Activated CD4-positive, alpha-beta T cell treated with anti-CD3 and anti-CD28 coated beads, Interleukin-2, amount 10 ng/mL, durations not matched to agents 24 days and 14 days (primary cell): ENCODE results near the gene ANXA2R. TPM values are rescaled to one million over a fixed set of nuclear protein-coding genes. Genes with fewer than 3 reads are reported as not detected.
A peak's percentile ranks its signal among the peaks of the same experiment; 100 is the strongest.
"Not testable (repeated sequence)": the region's sequence is repeated elsewhere in the genome, so short reads cannot be mapped to it uniquely, and the experiment has no call there.

Experiments
- DNase-seq: peaks from one replicate; pipeline ENCODE4 v3.0.0; 2022
- H3K27ac Mint-ChIP-seq: one replicate; pipeline ENCODE4 v1.8.0; 2022; ENCODE audit warnings: mild to moderate bottlenecking, mixed read lengths
- H3K27me3 Mint-ChIP-seq: one replicate; pipeline ENCODE4 v1.8.0; 2022; ENCODE audit warnings: mixed read lengths
- H3K36me3 Mint-ChIP-seq: one replicate; pipeline ENCODE4 v1.8.0; 2022; ENCODE audit warnings: low read depth, mild to moderate bottlenecking, mixed read lengths
- H3K4me1 Mint-ChIP-seq: one replicate; pipeline ENCODE4 v1.8.0; 2021; ENCODE audit warnings: mixed read lengths
- H3K4me3 Mint-ChIP-seq: one replicate; pipeline ENCODE4 v1.8.0; 2022; ENCODE audit warnings: mild to moderate bottlenecking, moderate library complexity, mixed read lengths
- H3K9me3 Mint-ChIP-seq: one replicate; pipeline ENCODE4 v1.8.0; 2021; ENCODE audit warnings: mixed read lengths
- intact Hi-C: fragments of 100-400 bp; cut with micrococcal nuclease; formaldehyde crosslinking; loops from one replicate; pipeline ENCODE4 v1.15.1; 2023
- total RNA-seq: library from RNA; stranded (reverse); gene quantifications from 2 replicates; pipeline ENCODE4 v1.2.3, GENCODE V29; 2022

Gene ANXA2R, protein sequence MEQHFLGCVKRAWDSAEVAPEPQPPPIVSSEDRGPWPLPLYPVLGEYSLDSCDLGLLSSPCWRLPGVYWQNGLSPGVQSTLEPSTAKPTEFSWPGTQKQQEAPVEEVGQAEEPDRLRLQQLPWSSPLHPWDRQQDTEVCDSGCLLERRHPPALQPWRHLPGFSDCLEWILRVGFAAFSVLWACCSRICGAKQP
- total RNA-seq = 1.1 and 1.2 TPM in 2 replicates

DNA sequence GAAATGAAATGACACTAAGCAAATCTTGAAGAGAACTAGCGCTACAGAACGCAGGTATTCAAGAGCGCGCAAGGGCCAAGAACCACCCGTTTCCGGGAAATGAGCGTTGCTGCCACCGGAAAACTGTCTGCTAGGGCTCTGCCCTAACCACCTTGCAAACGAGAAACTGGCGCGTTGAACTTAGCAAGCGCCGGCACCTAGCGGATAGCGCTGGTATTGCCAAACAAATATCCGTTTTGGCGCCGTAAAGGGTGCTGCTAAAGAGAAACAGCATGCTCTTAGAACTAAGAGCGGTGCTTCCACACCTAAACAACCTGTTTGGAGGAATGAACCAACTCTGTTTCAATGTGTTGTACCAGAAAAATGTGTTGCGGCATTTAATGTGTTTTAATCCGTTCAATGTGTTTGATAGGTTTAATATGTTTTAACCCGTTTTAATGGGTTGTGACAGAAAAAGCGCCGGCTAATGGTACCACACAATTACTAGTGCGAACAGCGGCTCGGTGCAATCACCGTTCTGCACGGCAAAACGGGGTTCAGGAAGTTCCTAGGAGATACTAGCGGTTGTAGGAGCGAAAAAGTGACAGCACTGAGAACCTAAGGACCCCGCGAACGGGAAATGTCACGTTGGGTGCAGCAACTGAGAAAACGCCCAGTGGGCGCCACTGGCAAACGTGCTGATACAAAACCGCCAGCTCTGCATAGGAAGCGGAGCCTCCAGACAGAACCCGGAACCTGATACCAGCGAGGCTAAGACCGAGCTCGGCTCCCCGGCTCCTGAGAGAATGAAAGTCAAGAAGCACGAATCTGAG is at the start of gene ANXA2R:
Gene ANXA2R (minus strand): TSS at position 33 of the 812 bp plus-strand sequence. CDS start 273 bp downstream, outside the sequence.
- intact Hi-C loops = loop anchor here (1.0 kb wide), 6 partner anchors 20 to 131 kb away; no protein-coding TSS in a partner anchor
- H3K36me3 Mint-ChIP-seq = peaks cover 2% of the 10 kb centered on the region
- H3K4me1 Mint-ChIP-seq = peaks cover 46% of the 10 kb centered on the region
- H3K9me3 Mint-ChIP-seq = no peaks in the 10 kb centered on the region
- DNase-seq = peak; percentile 98
- H3K27ac Mint-ChIP-seq = peak within 1 kb of the TSS; percentile 96
- H3K4me3 Mint-ChIP-seq = peak within 1 kb of the TSS; percentile 94
- no peaks in the 10 kb centered on the region for H3K27me3 Mint-ChIP-seq

DNA sequence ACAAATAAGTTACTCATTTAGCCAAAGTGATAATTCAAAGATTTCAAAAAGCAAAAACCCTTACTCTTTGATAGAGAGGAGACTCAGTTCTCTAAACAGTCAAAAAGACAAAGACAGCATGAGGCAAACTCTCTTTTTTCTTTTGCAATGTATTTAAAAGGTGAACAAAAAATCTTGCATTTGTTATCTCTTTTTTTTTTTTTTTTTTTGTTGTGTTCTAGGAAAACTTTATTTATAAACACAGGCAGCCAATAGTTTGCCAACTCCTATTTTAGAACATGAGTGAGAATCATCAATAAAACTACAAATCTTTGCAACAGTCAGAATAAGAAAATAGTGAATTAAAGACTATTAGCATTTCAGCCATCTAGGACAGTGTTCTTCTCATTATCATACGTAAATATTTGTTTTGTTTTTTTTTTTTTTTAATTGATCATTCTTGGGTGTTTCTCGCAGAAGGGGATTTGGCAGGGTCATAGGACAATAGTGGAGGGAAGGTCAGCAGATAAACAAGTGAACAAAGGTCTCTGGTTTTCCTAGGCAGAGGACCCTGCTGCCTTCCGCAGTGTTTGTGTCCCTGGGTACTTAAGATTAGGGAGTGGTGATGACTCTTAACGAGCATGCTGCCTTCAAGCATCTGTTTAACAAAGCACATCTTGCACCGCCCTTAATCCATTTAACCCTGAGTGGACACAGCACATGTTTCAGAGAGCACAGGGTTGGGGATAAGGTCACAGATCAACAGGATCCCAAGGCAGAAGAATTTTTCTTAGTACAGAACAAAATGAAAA is 46.2 kb upstream of the ANXA2R start:
- intact Hi-C loops, H3K27me3 Mint-ChIP-seq, DNase-seq, H3K9me3 Mint-ChIP-seq, H3K27ac Mint-ChIP-seq, H3K4me1 Mint-ChIP-seq, H3K4me3 Mint-ChIP-seq: not testable (repeated sequence)
- peaks cover 12% of the 10 kb centered on the region for H3K36me3 Mint-ChIP-seq

DNA sequence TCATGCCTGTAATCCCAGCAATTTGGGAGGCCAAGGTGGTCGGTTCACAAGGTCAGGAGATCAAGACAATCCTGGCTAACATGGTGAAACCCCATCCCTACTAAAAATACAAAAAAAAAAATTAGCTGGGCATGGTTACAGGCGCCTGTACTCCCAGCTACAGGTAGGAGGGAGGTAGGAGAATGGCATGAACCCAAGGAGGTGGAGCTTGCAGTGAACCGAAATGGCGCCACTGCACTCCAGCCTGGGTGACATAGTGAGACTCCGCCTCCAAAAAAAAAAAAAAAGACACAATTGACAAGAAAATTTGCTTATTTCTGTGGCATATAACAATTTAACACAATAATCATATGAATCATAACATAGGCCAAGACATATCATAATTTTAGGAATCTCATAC is 45.3 kb upstream of the ANXA2R start:
- Mint-ChIP-seq H3K27me3 (no peaks in the 10 kb centered on the region), H3K9me3 (peaks cover 3% of the 10 kb centered on the region), H3K27ac (no peak overlapping the region), H3K4me1 (no peaks in the 10 kb centered on the region), H3K4me3 (no peak overlapping the region), H3K36me3 (peaks cover 18% of the 10 kb centered on the region)
- intact Hi-C loops = no loop called here
- no peak for DNase-seq

DNA sequence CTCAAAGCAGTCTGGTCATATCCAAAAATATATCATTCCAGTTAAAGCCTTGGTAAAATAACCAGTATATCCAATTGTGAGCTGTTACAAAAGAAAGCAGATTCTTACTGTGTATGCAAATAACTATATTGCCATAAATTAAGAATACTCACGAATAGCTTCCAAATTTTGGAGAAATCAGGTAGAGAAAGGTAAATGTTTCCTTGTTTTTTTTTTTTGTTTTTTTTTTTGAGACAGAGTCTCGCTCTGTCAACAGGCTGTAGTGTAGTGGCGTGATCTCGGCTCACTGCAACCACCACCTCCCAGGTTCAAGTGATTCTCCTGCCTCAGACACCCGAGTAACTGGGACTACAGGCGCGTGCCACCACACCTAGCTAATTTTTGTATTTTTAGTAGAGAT is 44.3 kb upstream of the ANXA2R start:
- peaks cover 19% of the 10 kb centered on the region for H3K36me3 Mint-ChIP-seq
- H3K27me3 Mint-ChIP-seq, DNase-seq, intact Hi-C loops, H3K4me1 Mint-ChIP-seq, H3K4me3 Mint-ChIP-seq, H3K9me3 Mint-ChIP-seq, H3K27ac Mint-ChIP-seq: not testable (repeated sequence)

DNA sequence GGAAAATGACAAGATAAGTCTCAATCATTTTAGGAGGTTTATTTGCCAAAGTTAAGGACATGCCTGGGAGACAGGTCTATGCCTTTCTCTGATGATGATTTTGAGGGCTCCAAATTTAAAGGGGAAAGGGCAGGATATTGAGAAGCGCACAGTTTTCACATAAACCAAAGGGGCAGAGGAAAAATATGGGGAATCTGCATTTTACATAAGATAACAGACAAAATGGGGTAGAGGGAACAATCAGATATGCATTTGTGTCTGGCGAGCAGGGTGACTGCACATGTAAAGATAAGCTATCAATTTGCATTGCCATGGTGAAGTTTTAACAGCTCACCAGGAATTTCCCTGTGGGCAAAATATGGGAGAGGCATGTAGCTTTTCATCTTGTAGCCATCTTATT is 41.2 kb upstream of the ANXA2R start:
- intact Hi-C loops, H3K4me1 Mint-ChIP-seq, H3K4me3 Mint-ChIP-seq, DNase-seq, H3K27ac Mint-ChIP-seq, H3K9me3 Mint-ChIP-seq, H3K27me3 Mint-ChIP-seq: not testable (repeated sequence)
- H3K36me3 Mint-ChIP-seq = peaks cover 28% of the 10 kb centered on the region

DNA sequence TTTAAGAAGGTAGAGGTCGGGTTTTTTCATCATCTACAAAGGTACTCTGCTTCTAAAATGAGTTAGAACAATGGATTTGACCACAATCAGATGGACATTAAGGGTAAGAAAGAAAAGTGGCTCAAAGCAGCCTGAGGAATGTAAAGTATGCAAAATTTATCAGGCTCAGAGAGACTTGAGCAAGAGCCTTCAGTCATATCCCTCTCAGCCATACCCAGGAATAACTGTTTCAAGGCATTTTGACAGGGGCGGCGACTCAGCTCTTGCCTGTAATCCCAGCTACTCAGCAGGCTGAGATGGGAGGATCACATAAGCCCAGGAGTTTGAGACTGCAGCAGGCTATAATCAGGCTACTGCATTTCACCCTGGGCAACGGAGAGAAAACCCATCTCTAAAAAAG is 38.8 kb upstream of the ANXA2R start:
- no peak overlapping the region for H3K27ac Mint-ChIP-seq
- H3K9me3 Mint-ChIP-seq = peaks cover 3% of the 10 kb centered on the region
- H3K27me3 Mint-ChIP-seq = no peaks in the 10 kb centered on the region
- no peak overlapping the region for H3K4me3 Mint-ChIP-seq
- no peak for DNase-seq
- peaks cover 34% of the 10 kb centered on the region for H3K36me3 Mint-ChIP-seq
- intact Hi-C loops = no loop called here
- peaks cover 21% of the 10 kb centered on the region for H3K4me1 Mint-ChIP-seq

DNA sequence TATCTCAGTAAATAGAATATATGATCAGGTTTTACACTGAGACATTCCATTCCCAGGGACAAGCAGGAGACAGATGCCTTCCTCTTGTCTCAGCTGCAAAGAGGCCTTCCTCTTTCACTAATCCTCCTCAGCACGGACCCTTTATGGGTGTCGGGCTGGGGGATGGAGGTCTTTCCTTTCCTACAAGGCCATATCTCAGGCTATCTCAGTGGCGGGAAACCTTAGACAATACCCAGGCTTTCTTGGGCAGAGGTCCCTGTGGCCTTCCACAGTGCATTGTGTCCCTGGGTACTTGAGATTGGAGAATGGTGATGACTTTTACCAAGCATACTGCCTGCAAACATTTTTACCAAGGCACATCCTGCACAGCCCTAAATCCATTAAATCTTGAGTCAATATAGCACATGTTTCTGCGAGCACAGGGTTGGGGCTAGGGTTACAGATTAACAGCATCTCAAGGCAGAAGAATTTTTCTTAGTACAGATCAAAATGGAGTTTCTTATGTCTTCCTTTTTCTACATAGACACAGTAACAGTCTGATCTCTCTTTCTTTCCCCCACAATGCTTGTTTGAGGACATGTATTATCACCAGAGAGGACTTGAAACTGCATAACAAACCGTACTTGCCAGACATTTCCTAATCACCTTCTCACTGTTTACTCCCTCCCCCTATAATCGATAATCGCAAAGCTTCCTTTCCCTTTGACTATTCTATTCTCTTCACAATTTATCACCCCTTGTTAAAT is 37.5 kb upstream of the ANXA2R start:
- peak overlapping the region; percentile 10 for H3K27ac Mint-ChIP-seq
- H3K9me3 Mint-ChIP-seq, intact Hi-C loops, DNase-seq, H3K27me3 Mint-ChIP-seq, H3K4me3 Mint-ChIP-seq: not testable (repeated sequence)
- peaks cover 28% of the 10 kb centered on the region for H3K4me1 Mint-ChIP-seq
- H3K36me3 Mint-ChIP-seq = peaks cover 35% of the 10 kb centered on the region

DNA sequence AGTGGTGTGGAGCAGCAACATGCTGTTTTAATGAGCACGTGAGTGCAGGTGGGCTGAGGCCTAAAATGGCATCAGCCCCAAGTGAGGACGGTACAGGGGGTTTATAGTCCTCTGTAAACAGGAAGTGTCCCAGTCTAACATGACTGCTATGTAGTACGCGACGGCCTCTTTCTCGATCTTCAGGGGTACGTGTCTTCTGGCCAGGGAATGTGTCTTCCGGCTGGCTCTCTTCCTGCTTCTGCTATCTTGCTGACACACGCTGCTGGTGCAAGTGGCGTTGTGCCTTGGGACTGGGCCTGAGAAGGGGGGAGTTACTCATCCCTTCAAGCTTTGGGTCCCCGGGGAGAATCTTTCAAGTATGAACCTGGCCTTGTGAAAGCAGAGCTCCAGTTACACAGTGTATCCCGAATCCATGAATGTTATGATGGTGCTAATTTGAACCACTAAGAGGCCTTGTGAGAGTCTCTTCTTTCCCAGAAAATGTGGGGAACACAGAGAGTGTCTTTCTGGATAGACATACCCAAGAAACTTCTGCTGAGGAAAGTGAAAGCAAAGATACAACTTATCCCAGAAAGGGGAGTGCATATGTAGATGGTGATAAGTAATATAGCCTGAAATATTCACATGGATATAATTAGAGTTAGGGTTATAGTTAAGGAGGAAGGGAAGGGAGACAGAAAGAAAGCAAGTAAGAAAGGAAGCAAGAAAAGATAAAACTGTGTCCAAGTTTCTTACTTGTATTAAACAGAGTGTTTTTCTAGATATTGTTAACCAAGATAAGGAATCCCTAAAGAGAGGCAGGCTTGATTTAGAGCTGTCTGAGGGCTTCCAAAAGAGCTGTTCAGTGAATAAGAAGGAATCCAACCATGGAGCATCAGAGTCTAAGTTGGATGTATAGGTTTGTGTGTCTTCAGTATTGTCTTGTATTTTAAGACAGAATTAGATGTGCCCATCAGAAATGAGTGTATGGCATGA is 35.5 kb upstream of the ANXA2R start:
- no peak for DNase-seq
- Mint-ChIP-seq H3K36me3 (peaks cover 38% of the 10 kb centered on the region), H3K4me3 (peak overlapping the region; percentile 32), H3K27ac (peak overlapping the region; percentile 83), H3K9me3 (no peaks in the 10 kb centered on the region), H3K27me3 (no peaks in the 10 kb centered on the region), H3K4me1 (peaks cover 32% of the 10 kb centered on the region)
- intact Hi-C loops = loop anchor here (2.0 kb wide), 2 partner anchors 409 to 527 kb away; partner anchors contain the start of gene NNT

DNA sequence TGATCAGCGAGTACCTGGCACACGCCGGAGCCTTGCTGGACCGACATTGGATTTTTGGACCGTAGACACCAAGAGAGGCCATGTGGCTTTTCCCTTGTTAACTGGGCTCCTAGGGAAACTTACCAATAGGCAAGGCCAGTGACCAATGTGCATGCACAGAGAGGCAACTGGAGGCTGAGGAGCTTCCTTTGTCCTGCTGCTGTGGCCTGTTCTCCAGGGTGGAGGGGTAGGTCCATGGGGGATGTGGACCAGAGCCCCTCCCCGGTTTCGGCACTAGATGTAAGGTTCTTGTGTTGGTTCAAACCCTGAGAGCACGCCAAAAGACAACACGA is 34.8 kb upstream of the ANXA2R start:
- Mint-ChIP-seq H3K4me1 (peaks cover 34% of the 10 kb centered on the region), H3K4me3 (no peak overlapping the region), H3K27ac (no peak overlapping the region), H3K27me3 (no peaks in the 10 kb centered on the region), H3K36me3 (peaks cover 40% of the 10 kb centered on the region), H3K9me3 (no peaks in the 10 kb centered on the region)
- DNase-seq = no peak
- intact Hi-C loops = loop anchor here (1.0 to 2.0 kb wide), 4 partner anchors 30 to 528 kb away; partner anchors contain the start of gene NNT

DNA sequence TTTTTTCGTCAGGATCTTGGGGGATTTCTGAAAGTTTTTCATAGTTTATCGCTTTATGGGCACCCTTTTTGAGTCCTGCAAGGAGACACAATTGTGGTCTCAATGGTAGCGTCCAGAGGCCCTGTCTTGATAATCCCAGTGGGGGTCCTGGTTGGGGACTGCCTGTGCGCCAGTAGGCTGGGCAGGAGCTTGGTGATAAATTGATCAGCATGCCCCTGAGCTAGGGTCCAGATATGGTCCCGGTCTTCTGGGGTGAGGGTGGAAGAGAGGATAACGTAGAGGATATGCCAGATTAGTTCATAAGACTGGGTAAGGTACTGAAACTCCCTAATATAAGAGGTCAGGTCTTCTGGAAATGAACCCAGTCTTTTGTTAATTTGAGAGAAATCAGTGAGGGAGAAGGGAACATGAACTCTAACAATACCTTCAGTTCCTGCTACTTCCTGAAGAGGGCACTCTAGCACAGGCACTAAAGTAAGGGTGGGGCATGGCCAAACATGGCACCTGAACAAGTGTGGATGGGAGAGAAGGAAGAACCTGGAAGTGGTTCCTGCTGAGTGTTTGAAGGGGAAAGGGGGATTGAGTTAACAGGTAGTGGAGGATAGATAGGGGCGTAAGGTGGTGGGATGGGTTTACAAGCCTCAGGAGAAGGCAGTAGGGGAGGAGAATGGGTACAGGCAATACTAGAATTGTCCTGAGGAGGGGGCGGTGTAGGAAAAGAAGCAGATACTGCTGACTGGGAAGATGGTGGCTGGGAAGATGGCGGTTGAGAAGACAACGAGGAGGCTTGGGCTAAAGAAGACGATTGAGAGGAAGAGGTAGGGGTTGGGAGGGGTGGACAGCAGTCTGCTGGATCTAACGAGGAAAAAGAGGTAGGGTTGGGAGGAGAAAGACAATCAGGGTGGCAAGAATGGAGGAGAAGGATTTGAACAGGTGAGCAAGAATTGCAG is 33.8 kb upstream of the ANXA2R start:
- intact Hi-C loops = loop anchor here (1.0 to 2.0 kb wide), 4 partner anchors 31 to 529 kb away; partner anchors contain the start of gene NNT
- peaks cover 38% of the 10 kb centered on the region for H3K4me1 Mint-ChIP-seq
- peak overlapping the region; percentile 79 for H3K27ac Mint-ChIP-seq
- H3K36me3 Mint-ChIP-seq = peaks cover 42% of the 10 kb centered on the region
- no peaks in the 10 kb centered on the region for H3K27me3 Mint-ChIP-seq
- H3K9me3 Mint-ChIP-seq = no peaks in the 10 kb centered on the region
- peak overlapping the region; percentile 7 for H3K4me3 Mint-ChIP-seq
- DNase-seq = peak; percentile 89

DNA sequence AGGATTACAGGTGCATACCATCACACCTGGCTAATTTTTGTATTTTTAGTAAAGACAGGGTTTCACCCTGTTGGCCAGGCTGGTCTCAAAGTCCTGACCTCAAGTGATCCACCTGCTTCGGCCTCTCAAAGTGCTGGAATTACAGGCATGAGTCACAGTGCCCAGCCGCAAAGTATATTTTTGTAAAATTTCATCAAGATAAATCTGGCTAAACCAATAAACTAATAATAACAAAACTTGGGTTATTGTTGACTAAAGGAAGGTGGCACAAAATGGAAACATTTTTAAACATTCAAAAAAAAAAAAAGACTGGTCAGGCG is 29.2 kb upstream of the ANXA2R start:
- peaks cover 41% of the 10 kb centered on the region for H3K4me1 Mint-ChIP-seq
- H3K27ac Mint-ChIP-seq, H3K9me3 Mint-ChIP-seq, intact Hi-C loops, H3K27me3 Mint-ChIP-seq, DNase-seq: not testable (repeated sequence)
- peak overlapping the region; percentile 92 for H3K4me3 Mint-ChIP-seq
- peaks cover 39% of the 10 kb centered on the region for H3K36me3 Mint-ChIP-seq

DNA sequence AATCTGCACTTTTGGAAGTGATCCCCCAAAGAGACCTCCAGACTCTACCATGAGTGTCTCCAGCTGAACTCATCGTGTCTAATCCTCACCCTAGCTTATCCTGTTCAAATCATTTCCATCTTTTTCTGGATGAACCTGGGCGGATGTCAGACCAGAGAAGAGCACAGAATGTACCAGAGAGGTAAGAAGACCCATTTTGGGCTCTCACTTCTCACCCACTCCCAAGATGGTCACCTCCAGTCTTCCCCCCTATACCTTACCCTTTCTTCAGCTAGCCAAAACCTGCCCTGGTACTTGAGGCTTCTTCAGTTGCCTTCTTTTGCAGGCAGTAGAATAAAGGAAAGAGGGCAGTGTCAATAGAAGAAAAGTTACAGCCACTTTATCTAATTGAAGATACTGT is 27.9 kb upstream of the ANXA2R start:
- Mint-ChIP-seq H3K36me3 (peaks cover 31% of the 10 kb centered on the region), H3K4me3 (peak overlapping the region; percentile 92), H3K4me1 (peaks cover 34% of the 10 kb centered on the region), H3K27me3 (no peaks in the 10 kb centered on the region), H3K27ac (peak overlapping the region; percentile 100), H3K9me3 (no peaks in the 10 kb centered on the region)
- DNase-seq = peak; percentile 63
- intact Hi-C loops = no loop called here
